Measurements from ENCODE around the gene ASH1L.
"Not testable (repeated sequence)": the region's sequence is repeated elsewhere in the genome, so short reads cannot be mapped to it uniquely, and the experiment has no call there.

Gene ASH1L

GRCh38 chr1:155437405-155437804, 125.2 kb downstream of the ASH1L start:
- DNase-seq = no peak

GRCh38 chr1:155433831-155434389, 128.7 kb downstream of the ASH1L start:
- DNase-seq = not testable (repeated sequence)

- DNase-seq = not testable (repeated sequence)
Observed at GRCh38 chr1:155433128-155433830, 129.3 kb downstream of the ASH1L start.

GRCh38 chr1:155424091-155424490, 138.5 kb downstream of the ASH1L start:
- no peak for DNase-seq

- no peak for DNase-seq
Observed at GRCh38 chr1:155420788-155421187, 141.8 kb downstream of the ASH1L start.

- not testable (repeated sequence) for DNase-seq
Observed at GRCh38 chr1:155411840-155412239, 150.8 kb downstream of the ASH1L start.

GRCh38 chr1:155410931-155411330, 151.7 kb downstream of the ASH1L start:
- no peak for DNase-seq

- DNase-seq = no peak
Observed at GRCh38 chr1:155396874-155397476, 165.6 kb downstream of the ASH1L start.

- peak in 1 of 2 donors; percentile 30 for DNase-seq
Observed at GRCh38 chr1:155392898-155393411, 169.6 kb downstream of the ASH1L start.

GRCh38 chr1:155389826-155390225, 172.8 kb downstream of the ASH1L start:
- no peak for DNase-seq

- DNase-seq = not testable (repeated sequence)
Observed at GRCh38 chr1:155385836-155386235, 176.8 kb downstream of the ASH1L start.

- no peak for DNase-seq
Observed at GRCh38 chr1:155383406-155383805, 179.2 kb downstream of the ASH1L start.

- peak in 1 of 2 donors; percentile 64 for DNase-seq
Observed at GRCh38 chr1:155379631-155380090, 182.9 kb downstream of the ASH1L start.

- no peak for DNase-seq
Observed at GRCh38 chr1:155379180-155379579, 183.4 kb downstream of the ASH1L start.

- DNase-seq = no peak
Observed at GRCh38 chr1:155360051-155360450, 202.6 kb downstream of the ASH1L start.

- DNase-seq = no peak
Observed at GRCh38 chr1:155352631-155353030, 210.0 kb downstream of the ASH1L start.

GRCh38 chr1:155342842-155343241, 219.8 kb downstream of the ASH1L start:
- no peak for DNase-seq

GRCh38 chr1:155339515-155340097, 223.0 kb downstream of the ASH1L start:
- no peak for DNase-seq

- DNase-seq = no peak
Observed at GRCh38 chr1:155334962-155335361, 227.6 kb downstream of the ASH1L start.

- DNase-seq = no peak
Observed at GRCh38 chr1:155329980-155330598, 232.5 kb downstream of the ASH1L start.

- not testable (repeated sequence) for DNase-seq
Observed at GRCh38 chr1:155328856-155329255, 233.7 kb downstream of the ASH1L start.

GRCh38 chr1:155327981-155328380, 234.6 kb downstream of the ASH1L start:
- no peak for DNase-seq

- DNase-seq = no peak
Observed at GRCh38 chr1:155326631-155327037, 236.0 kb downstream of the ASH1L start.
